ENCODE data around the gene TK1. TPM values are rescaled to one million over a fixed set of nuclear protein-coding genes. Genes with fewer than 3 reads are reported as not detected.

TK1 gene
- total and polyA plus RNA-seq, 11 donors = 0.29 to 21.7 (median 1.2) TPM

DNA sequence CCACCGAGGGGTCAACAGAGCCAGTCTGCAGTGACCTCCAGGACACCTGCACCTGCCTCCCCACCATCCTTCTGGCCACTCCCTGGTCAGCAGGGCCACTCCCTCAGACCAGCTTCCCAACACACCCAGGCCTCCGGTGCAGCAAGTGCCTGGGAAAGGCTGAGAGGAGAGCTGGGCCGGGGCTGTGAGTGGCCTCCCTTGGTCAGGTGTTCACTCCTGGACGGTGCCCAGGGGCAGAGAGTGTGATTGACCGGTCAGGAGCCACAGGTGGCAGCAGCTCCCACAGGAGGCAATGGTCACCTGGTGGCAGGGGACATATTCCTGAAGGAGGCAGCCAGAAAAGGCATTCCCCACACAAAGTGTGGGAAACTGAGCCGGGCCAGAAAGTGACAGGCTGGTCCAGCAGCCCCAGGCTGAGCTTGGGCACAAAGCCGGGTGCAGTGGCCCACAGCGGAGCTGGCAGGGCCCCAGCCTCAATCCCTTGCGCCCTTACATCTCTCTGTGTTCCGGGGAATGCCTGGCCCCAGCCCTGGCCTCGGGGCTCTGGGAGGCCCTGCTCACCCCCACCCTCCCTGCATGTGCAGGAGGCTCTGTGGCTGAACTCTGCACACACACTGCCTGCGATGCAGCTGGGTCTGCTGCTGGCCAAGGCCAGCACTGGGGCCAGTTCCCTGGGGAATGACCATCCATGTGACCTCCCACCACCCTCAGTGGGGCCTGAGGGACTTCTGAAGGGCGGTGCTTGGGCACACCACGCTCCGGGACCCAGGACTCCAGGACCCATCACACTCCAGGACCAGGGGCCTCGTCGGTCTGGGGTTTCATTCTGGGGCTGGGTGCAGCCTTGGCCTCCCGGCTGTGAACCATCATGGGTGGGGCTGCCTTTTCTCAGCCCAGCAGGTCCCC is 41.9 kb downstream of the TK1 start:
- intact Hi-C loops (cut with DNase I) = no loop called here
- peak in 3 of 4 donors; percentile 7 to 40 (median 17) for ATAC-seq
- DNase-seq = peak in 1 of 5 donors; percentile 81
- Histone ChIP-seq H3K27ac (peak overlapping the region in 11 of 12 donors; percentile 50 to 87 (median 71)), H3K9me3 (no peaks in the 10 kb centered on the region), H3K4me1 (peaks cover 11 to 46% (median 30%) of the 10 kb centered on the region in 12 donors), H3K27me3 (no peaks in the 10 kb centered on the region), H3K36me3 (peaks cover 0 to 17% (median 0%) of the 10 kb centered on the region in 9 donors), H3K4me3 (peak overlapping the region in 1 of 12 donors; percentile 29)
- 45 to 57% (median 49%) methylated on average over 3 to 18 of the region's 18 CpGs for WGBS, 4 donors
- TF ChIP-seq POLR2A (IDR thresholded peaks at IDR 0.05) (no peak), CTCF (IDR thresholded peaks at IDR 0.05) (no peak)

DNA sequence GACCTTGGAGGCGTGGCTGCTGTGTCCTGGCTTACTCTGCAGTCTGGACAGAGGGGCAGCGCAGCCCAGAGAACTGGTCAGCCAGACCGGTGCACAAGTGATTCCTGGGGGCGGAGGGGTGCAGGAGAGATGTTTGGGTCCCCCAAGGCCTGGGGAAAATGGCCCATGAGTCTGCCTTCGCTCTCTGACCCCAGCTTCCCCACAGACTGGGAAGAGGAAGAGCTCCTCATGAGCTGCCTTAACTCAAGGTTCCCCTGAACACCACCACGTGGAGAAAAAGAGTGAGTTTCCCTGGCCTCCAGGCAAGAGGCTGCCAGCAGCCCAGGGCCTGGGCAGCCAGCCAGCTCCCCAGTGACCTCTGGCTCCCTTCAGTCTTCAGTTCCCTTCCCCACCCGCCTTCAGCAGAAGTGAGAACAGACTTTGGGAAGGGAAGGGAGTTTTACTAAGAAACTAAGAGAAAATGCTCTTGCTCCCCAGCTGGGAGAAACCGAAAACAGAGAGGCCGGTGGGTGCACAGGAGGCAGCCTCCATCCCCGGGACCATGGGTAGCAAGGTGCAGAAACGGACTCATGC is 42.6 kb downstream of the TK1 start:
- Histone ChIP-seq H3K36me3 (peaks cover 0 to 17% (median 0%) of the 10 kb centered on the region in 9 donors), H3K27ac (peak overlapping the region in 11 of 12 donors; percentile 50 to 87 (median 71)), H3K27me3 (no peaks in the 10 kb centered on the region), H3K4me1 (peaks cover 11 to 47% (median 30%) of the 10 kb centered on the region in 12 donors), H3K9me3 (no peaks in the 10 kb centered on the region), H3K4me3 (peak overlapping the region in 1 of 12 donors; percentile 29)
- intact Hi-C loops (cut with DNase I) = no loop called here
- DNase-seq (peak; percentile 88 to 93 (median 89)), ATAC-seq (peak; percentile 68 to 80 (median 74))
- TF ChIP-seq CTCF (IDR thresholded peaks at IDR 0.05) = peak in 5 of 12 donors; percentile 6 to 46 (median 25)
- TF ChIP-seq POLR2A (IDR thresholded peaks at IDR 0.05) = no peak
- WGBS, 4 donors = 34 to 46% (median 39%) methylated on average over 8 to 11 of the region's 11 CpGs

GRCh38 chr17:78143214-78144146 is 43.4 kb downstream of the TK1 start:
- 86 to 93% (median 89%) methylated on average over 19 to 21 of the region's 21 CpGs for WGBS, 4 donors
- Histone ChIP-seq H3K4me3 (no peak overlapping the region), H3K27me3 (no peaks in the 10 kb centered on the region), H3K4me1 (peaks cover 11 to 54% (median 30%) of the 10 kb centered on the region in 12 donors), H3K27ac (peak overlapping the region in 10 of 12 donors; percentile 50 to 87 (median 76)), H3K9me3 (no peaks in the 10 kb centered on the region), H3K36me3 (peaks cover 0 to 17% (median 0%) of the 10 kb centered on the region in 9 donors)
- TF ChIP-seq CTCF (IDR thresholded peaks at IDR 0.05) = no peak
- no peak for TF ChIP-seq POLR2A (IDR thresholded peaks at IDR 0.05)
- DNase-seq (no peak), ATAC-seq (no peak)
- intact Hi-C loops (cut with DNase I) = no loop called here

Measured in heart left ventricle (tissue), 16 donors.